Measurements from ENCODE around the gene ZNF783.

The ZNF783 gene

GRCh38 chr7:149226840-149227494 is 35.0 kb upstream of the ZNF783 start:
- no peak overlapping the region for H3K23ac ChIP-seq (ENCODE audit: low read length in 2 of 2)
- no peaks in the 10 kb centered on the region for H3K9me3 ChIP-seq (ENCODE audit: control insufficient read depth, low read length)
- no peak overlapping the region for H3K27ac ChIP-seq (ENCODE audit: low read length, poor library complexity, severe bottlenecking)
- no peak overlapping the region for H2BK15ac ChIP-seq (ENCODE audit: low read depth, poor library complexity, severe bottlenecking)
- H3K4me1 ChIP-seq (ENCODE audit: control insufficient read depth, insufficient read depth, low read depth, low read length) = peaks cover 6% of the 10 kb centered on the region
- H2BK12ac ChIP-seq (ENCODE audit: low read length in 2 of 2) = no peak overlapping the region
- H4K8ac ChIP-seq (ENCODE audit: low read length) = no peak overlapping the region
- no peak overlapping the region for H3K4ac ChIP-seq (ENCODE audit: low read depth in 1 of 2, low read length in 2 of 2)
- H4K91ac ChIP-seq (ENCODE audit: low read length) = no peak overlapping the region
- H2AK5ac ChIP-seq (ENCODE audit: low read length, severe bottlenecking) = no peak overlapping the region
- no peak overlapping the region for H2AFZ ChIP-seq (ENCODE audit: low read depth, low read length)
- WGBS = 72% methylated on average over 6 of the region's 6 CpGs
- no peak for DNase-seq
- peaks cover 18% of the 10 kb centered on the region for H3K79me1 ChIP-seq (replicated peaks; ENCODE audit: low read length, poor library complexity, severe bottlenecking)
- H3K27me3 ChIP-seq (ENCODE audit: control insufficient read depth in 1 of 2, insufficient read depth in 1 of 2, low read length in 2 of 2) = no peaks in the 10 kb centered on the region
- H3K14ac ChIP-seq (ENCODE audit: low read length in 2 of 2) = no peak overlapping the region
- H2BK5ac ChIP-seq (ENCODE audit: low read depth, low read length, poor library complexity, severe bottlenecking) = no peak overlapping the region
- no peak overlapping the region for H3K9ac ChIP-seq (ENCODE audit: low read length)
- H3K18ac ChIP-seq (ENCODE audit: low read depth in 1 of 2, low read length in 2 of 2) = no peak overlapping the region
- H3K4me3 ChIP-seq (ENCODE audit: insufficient read depth in 1 of 2, low read depth in 1 of 2, low read length in 2 of 2) = no peak overlapping the region
- no peak overlapping the region for H3K4me2 ChIP-seq (ENCODE audit: low read length, poor library complexity, severe bottlenecking)
- no peak overlapping the region for H2BK120ac ChIP-seq (ENCODE audit: low read depth, low read length)
- H3K36me3 ChIP-seq (ENCODE audit: control insufficient read depth in 1 of 2, insufficient read depth in 2 of 2, low read depth in 1 of 2, low read length in 2 of 2) = peaks cover 29 to 43% of the 10 kb centered on the region in 2 experiments

- H3K79me1 ChIP-seq (replicated peaks; ENCODE audit: low read length, poor library complexity, severe bottlenecking) = peaks cover 12% of the 10 kb centered on the region
- no peak overlapping the region for H2AK5ac ChIP-seq (ENCODE audit: low read length, severe bottlenecking)
- no peak overlapping the region for H3K4me2 ChIP-seq (ENCODE audit: low read length, poor library complexity, severe bottlenecking)
- H3K4me1 ChIP-seq (ENCODE audit: control insufficient read depth, insufficient read depth, low read depth, low read length) = peaks cover 7% of the 10 kb centered on the region
- no peak overlapping the region for H4K8ac ChIP-seq (ENCODE audit: low read length)
- no peak overlapping the region for H3K9ac ChIP-seq (ENCODE audit: low read length)
- no peak overlapping the region for H3K14ac ChIP-seq (ENCODE audit: low read length in 2 of 2)
- H3K4ac ChIP-seq (ENCODE audit: low read depth in 1 of 2, low read length in 2 of 2) = no peak overlapping the region
- 82% methylated on average over 7 of the region's 7 CpGs for WGBS
- H3K27ac ChIP-seq (ENCODE audit: low read length, poor library complexity, severe bottlenecking) = no peak overlapping the region
- no peak overlapping the region for H2BK5ac ChIP-seq (ENCODE audit: low read depth, low read length, poor library complexity, severe bottlenecking)
- DNase-seq = no peak
- H3K23ac ChIP-seq (ENCODE audit: low read length in 2 of 2) = no peak overlapping the region
- no peak overlapping the region for H2BK120ac ChIP-seq (ENCODE audit: low read depth, low read length)
- H3K36me3 ChIP-seq (ENCODE audit: control insufficient read depth in 1 of 2, insufficient read depth in 2 of 2, low read depth in 1 of 2, low read length in 2 of 2) = peaks cover 22 to 29% of the 10 kb centered on the region in 2 experiments
- H3K9me3 ChIP-seq (ENCODE audit: control insufficient read depth, low read length) = no peaks in the 10 kb centered on the region
- no peak overlapping the region for H2BK15ac ChIP-seq (ENCODE audit: low read depth, poor library complexity, severe bottlenecking)
- H4K91ac ChIP-seq (ENCODE audit: low read length) = no peak overlapping the region
- H3K27me3 ChIP-seq (ENCODE audit: control insufficient read depth in 1 of 2, insufficient read depth in 1 of 2, low read length in 2 of 2) = no peaks in the 10 kb centered on the region
- H2AFZ ChIP-seq (ENCODE audit: low read depth, low read length) = no peak overlapping the region
- no peak overlapping the region for H3K4me3 ChIP-seq (ENCODE audit: insufficient read depth in 1 of 2, low read depth in 1 of 2, low read length in 2 of 2)
- no peak overlapping the region for H3K18ac ChIP-seq (ENCODE audit: low read depth in 1 of 2, low read length in 2 of 2)
- no peak overlapping the region for H2BK12ac ChIP-seq (ENCODE audit: low read length in 2 of 2)
Measured at GRCh38 chr7:149228831-149229471, 33.0 kb upstream of the ZNF783 start.

- Histone ChIP-seq H4K91ac (ENCODE audit: low read length) (no peak overlapping the region), H2BK5ac (ENCODE audit: low read depth, low read length, poor library complexity, severe bottlenecking) (no peak overlapping the region), H3K4me2 (ENCODE audit: low read length, poor library complexity, severe bottlenecking) (no peak overlapping the region), H3K23ac (ENCODE audit: low read length in 2 of 2) (no peak overlapping the region), H2BK15ac (ENCODE audit: low read depth, poor library complexity, severe bottlenecking) (no peak overlapping the region), H3K18ac (ENCODE audit: low read depth in 1 of 2, low read length in 2 of 2) (no peak overlapping the region), H3K27ac (ENCODE audit: low read length, poor library complexity, severe bottlenecking) (no peak overlapping the region), H3K9ac (ENCODE audit: low read length) (no peak overlapping the region), H3K4ac (ENCODE audit: low read depth in 1 of 2, low read length in 2 of 2) (no peak overlapping the region), H3K9me3 (ENCODE audit: control insufficient read depth, low read length) (no peaks in the 10 kb centered on the region), H3K4me3 (ENCODE audit: insufficient read depth in 1 of 2, low read depth in 1 of 2, low read length in 2 of 2) (no peak overlapping the region), H3K36me3 (ENCODE audit: control insufficient read depth in 1 of 2, insufficient read depth in 2 of 2, low read depth in 1 of 2, low read length in 2 of 2) (peaks cover 18 to 23% of the 10 kb centered on the region in 2 experiments), H3K79me1 (replicated peaks; ENCODE audit: low read length, poor library complexity, severe bottlenecking) (peaks cover 9% of the 10 kb centered on the region), H4K8ac (ENCODE audit: low read length) (no peak overlapping the region), H2AK5ac (ENCODE audit: low read length, severe bottlenecking) (no peak overlapping the region), H3K27me3 (ENCODE audit: control insufficient read depth in 1 of 2, insufficient read depth in 1 of 2, low read length in 2 of 2) (no peaks in the 10 kb centered on the region), H3K14ac (ENCODE audit: low read length in 2 of 2) (no peak overlapping the region), H2BK12ac (ENCODE audit: low read length in 2 of 2) (no peak overlapping the region), H2BK120ac (ENCODE audit: low read depth, low read length) (no peak overlapping the region), H3K4me1 (ENCODE audit: control insufficient read depth, insufficient read depth, low read depth, low read length) (peaks cover 10% of the 10 kb centered on the region), H2AFZ (ENCODE audit: low read depth, low read length) (no peak overlapping the region)
- DNase-seq = no peak
- 78% methylated on average over 6 of the region's 6 CpGs for WGBS
Measured at GRCh38 chr7:149229526-149229925, 32.5 kb upstream of the ZNF783 start.

GRCh38 chr7:149232362-149232761 is 29.6 kb upstream of the ZNF783 start:
- Histone ChIP-seq H3K4me3 (ENCODE audit: insufficient read depth in 1 of 2, low read depth in 1 of 2, low read length in 2 of 2) (no peak overlapping the region), H3K18ac (ENCODE audit: low read depth in 1 of 2, low read length in 2 of 2) (no peak overlapping the region), H3K27me3 (ENCODE audit: control insufficient read depth in 1 of 2, insufficient read depth in 1 of 2, low read length in 2 of 2) (no peaks in the 10 kb centered on the region), H2BK120ac (ENCODE audit: low read depth, low read length) (no peak overlapping the region), H2BK12ac (ENCODE audit: low read length in 2 of 2) (no peak overlapping the region), H2BK5ac (ENCODE audit: low read depth, low read length, poor library complexity, severe bottlenecking) (no peak overlapping the region), H2AK5ac (ENCODE audit: low read length, severe bottlenecking) (no peak overlapping the region), H3K9me3 (ENCODE audit: control insufficient read depth, low read length) (no peaks in the 10 kb centered on the region), H3K23ac (ENCODE audit: low read length in 2 of 2) (no peak overlapping the region), H3K14ac (ENCODE audit: low read length in 2 of 2) (no peak overlapping the region), H4K8ac (ENCODE audit: low read length) (no peak overlapping the region), H3K79me1 (replicated peaks; ENCODE audit: low read length, poor library complexity, severe bottlenecking) (no peaks in the 10 kb centered on the region), H4K91ac (ENCODE audit: low read length) (no peak overlapping the region), H3K4me2 (ENCODE audit: low read length, poor library complexity, severe bottlenecking) (no peak overlapping the region), H3K27ac (ENCODE audit: low read length, poor library complexity, severe bottlenecking) (no peak overlapping the region), H3K4me1 (ENCODE audit: control insufficient read depth, insufficient read depth, low read depth, low read length) (peaks cover 12% of the 10 kb centered on the region), H3K36me3 (ENCODE audit: control insufficient read depth in 1 of 2, insufficient read depth in 2 of 2, low read depth in 1 of 2, low read length in 2 of 2) (no peaks in the 10 kb centered on the region), H3K4ac (ENCODE audit: low read depth in 1 of 2, low read length in 2 of 2) (no peak overlapping the region), H2AFZ (ENCODE audit: low read depth, low read length) (no peak overlapping the region), H3K9ac (ENCODE audit: low read length) (no peak overlapping the region), H2BK15ac (ENCODE audit: low read depth, poor library complexity, severe bottlenecking) (no peak overlapping the region)
- WGBS = 81% methylated on average over 2 of the region's 2 CpGs
- DNase-seq = no peak

All from mesenchymal stem cell (in vitro differentiated cells and primary cell).